NCI-H2107 treated with DMSO at 0.1 percent for 48 hours (cell line): ENCODE results near the gene CRYZ.
"Not testable (repeated sequence)": the region's sequence is repeated elsewhere in the genome, so short reads cannot be mapped to it uniquely, and the experiment has no call there.

Source experiments
- DNase-seq: peaks from one replicate; lab custom pipeline; 2025; ENCODE audit not compliant: unreplicated experiment; lab: John Stamatoyannopoulos, UW

Gene CRYZ, protein sequence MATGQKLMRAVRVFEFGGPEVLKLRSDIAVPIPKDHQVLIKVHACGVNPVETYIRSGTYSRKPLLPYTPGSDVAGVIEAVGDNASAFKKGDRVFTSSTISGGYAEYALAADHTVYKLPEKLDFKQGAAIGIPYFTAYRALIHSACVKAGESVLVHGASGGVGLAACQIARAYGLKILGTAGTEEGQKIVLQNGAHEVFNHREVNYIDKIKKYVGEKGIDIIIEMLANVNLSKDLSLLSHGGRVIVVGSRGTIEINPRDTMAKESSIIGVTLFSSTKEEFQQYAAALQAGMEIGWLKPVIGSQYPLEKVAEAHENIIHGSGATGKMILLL

DNA sequence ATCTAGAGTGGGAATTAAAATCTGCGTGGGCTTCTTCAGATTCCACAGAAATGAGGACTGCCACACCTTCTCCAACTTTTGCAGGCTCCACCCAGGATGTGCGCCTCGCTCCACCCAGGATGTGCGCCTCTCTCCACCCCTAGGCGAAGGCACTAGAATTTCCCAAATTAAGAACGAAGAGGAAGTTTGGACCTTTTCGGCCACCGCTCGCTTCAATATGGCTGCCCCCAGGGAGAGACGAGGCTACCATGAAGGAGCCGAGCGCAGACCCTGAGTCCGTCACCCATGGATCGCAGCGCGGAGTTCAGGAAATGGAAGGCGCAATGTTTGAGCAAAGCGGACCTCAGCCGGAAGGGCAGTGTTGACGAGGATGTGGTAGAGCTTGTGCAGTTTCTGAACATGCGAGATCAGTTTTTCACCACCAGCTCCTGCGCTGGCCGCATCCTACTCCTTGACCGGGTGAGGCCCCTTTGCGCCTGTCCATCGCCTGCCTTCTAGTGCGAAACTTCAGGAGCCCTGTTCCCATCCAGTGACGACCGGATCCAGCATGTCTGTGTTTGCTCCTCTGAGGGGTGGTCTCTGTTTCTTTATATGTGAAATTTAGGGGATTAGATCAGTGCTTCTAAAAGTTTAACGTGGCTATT lies at the start of gene CRYZ, which contains the start of gene TYW3:
Gene CRYZ, minus strand, starts transcription at position 91 of the 644 bp plus-strand sequence. CDS start 8,229 bp downstream, outside the sequence.
Gene TYW3, plus strand, starts transcription at position 193 of the 644 bp plus-strand sequence. Its CDS starts 93 bp downstream, at position 286.
- peak; percentile 94 for DNase-seq

DNA sequence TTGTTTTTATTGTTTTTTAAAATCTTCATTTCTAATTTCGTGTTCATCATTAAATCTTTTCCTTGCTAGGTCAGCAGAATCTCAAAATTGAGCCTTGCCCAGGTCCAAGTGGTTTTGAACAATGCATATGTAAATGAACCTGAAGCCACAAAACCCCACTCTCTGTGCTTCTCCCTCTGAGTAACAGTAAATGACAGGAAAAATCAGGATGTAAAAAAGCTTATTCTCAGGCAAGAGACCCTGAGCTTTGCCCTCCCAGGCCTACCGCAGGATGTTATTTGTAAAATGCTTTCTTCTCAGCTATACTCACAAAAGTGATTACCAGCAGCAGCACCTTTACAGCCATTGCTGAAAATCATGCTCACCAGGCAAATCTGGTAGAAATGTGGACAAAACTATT lies 47.7 kb upstream of the CRYZ start:
- DNase-seq, result no peak

DNA sequence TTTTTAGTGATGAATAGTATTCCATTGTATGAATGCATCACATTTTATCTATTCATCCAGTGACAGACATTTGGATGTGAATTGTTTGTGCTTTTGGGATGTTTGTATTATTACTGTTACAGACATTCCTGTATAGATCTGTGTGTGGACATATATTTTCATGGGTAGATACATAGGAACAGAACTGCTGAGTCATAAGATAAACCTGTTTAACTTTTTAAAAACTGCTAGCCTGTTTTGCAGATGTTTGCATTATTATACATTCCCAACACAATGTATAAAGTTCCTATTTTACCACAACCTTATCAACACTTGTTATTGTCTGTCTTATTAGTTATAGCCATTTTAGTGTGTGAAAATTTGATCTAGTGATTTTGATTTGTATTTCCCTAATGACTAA lies 46.9 kb upstream of the CRYZ start:
- no peak for DNase-seq

DNA sequence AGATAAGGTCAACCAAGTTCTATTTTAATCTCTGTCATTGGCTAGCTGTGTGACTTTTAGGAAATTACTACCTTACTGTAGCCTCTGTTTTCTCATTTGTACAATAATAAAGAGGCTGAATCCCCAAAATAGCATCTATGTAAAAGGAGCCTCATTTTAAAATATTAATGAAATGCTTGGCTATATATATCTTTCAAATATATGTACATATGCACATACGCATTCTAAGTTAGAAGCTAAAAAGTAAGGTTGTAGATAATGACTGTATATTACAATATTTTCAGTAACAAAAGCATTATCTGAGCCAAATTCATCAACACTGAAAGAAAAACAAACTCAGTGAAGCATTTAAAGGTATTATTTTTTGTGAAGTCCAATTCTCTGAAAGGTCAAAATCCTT lies 44.7 kb upstream of the CRYZ start:
- no peak for DNase-seq

DNA sequence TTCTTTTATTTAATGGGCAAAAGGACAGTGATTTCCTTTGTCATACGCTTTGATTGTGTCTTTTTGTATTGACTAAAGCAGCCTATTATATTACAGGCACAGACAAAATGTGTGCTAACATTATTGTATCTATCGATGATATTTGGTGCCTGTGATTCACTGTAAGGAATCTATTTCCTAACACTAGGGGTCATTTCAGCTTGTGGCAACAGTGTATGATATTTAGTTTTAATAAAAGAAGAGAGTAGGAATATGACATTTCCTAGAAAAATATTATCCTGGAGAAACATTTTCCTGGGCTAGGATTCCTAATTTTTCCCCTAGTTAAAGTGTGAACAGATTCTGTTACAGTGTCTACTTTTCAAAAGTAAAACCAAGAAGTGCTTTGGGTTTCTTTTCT lies 42.9 kb upstream of the CRYZ start:
- DNase-seq, result no peak

DNA sequence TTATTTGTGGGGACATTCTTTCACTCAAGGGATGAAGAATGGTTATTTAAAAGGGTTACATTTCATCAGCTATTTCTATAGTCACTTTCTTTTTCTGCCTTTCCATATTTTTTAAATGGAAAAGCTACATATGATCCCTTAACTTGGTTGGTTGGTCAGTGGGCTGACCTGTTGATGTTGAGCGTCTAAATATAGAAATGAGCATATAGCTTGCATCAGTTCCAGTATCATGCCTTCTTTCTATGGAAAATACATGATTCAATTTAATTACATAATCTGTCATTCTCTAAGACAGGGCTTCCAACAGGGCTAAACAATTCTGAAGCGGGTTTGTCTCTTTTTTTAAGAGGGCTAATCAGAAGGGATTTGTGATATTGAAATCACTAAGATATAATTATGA lies 40.7 kb upstream of the CRYZ start:
- DNase-seq, result no peak

DNA sequence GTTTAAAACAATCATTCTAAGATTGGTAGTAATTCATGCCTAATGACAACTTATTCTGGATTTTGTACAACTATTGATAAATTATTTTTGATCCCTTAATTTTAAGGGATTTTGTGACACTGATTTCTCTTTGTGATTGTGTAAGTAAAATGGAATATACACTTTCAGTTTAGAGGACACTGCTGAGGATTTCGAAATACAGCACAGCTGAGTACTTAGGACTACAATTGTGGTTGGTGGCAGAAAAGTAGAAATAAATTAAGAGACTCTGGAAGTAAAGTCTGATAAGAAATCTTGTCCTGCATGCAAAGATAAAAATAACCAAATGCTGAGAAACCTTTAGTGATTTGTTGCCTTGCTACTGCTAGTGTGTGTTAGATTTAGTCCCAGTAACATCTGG lies 40.1 kb upstream of the CRYZ start:
- DNase-seq, result no peak

DNA sequence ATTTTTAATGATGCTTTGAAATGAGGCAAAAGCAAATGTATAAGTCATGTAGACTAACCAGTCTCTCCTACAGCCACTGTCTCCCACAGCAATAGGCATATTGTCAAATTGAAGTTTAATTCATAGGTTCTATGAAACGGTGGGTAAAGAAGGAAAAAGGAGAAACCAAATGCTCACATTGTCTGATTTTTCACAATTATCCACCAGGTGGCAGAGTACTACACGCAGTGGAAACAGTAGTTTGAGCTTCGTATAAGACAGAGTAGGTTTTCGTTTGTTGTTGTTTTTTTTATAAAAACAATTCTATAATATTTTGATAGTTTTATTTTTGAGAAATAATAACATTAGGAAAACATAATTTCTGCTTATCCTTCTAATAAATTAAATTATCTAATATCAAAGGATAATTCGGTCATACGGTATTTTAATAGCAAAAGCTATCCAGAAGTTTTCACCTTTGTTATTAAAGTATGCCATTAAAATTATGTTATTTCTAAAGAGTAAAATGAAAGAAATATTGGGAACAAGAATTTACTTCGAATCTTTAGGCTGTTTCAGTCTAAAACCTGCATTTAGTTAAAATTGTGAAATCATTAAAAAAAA lies 39.2 kb upstream of the CRYZ start:
- peak; percentile 55 for DNase-seq

DNA sequence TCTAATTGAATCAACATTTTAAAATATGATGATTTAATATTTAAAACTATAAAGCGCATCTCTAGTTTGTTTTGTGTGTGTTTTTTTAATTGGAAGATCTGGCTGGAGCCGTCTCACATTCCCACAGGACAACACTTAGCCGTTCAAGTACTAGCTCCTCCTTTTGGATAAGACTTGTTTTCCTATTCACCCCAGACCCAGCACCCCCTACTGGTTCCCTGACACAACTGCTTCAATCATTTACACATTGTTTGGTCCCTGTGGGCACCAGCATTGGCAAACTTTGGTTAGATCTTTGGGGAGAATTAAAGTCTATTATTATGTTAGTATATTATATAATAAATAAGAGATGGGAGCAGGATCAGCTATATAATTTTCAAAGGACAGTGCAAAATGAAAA lies 34.6 kb upstream of the CRYZ start:
- DNase-seq, result no peak

DNA sequence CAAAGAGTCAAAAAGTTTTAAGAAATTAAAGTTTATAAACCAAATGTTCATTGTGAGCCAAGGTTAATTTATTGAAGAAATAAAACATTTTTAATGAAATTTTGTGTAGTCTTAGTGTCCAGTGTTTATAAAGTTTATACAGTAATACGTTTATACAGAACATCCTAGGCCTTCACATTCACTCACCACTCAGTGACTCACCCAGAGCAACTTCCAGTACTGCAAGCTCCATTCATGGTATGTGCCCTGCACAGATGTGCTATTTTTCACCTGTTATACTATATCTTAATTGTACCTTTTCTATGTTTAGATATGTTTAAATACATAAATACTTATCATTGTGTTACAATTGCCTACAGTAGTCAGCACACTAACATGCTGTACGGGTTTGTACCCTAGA lies 33.7 kb upstream of the CRYZ start:
- DNase-seq, result no peak

DNA sequence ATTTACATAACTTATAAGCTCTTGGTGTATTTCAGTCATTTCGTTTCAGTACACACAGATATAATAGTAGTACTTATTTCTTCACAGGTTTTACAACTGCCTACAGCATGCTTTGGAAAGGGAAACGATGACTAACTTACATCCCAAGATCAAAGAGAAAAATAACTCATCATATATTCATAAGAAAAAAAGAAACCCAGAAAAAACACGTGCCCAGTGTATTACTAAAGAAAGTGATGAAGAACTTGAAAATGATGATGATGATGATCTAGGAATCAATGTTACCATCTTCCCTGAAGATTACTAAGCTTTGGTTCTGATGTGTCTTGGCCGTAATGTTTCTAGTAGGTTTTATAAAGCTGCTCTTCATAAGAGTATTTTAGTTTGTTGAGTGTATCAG lies 31.0 kb upstream of the CRYZ start:
- no peak for DNase-seq

DNA sequence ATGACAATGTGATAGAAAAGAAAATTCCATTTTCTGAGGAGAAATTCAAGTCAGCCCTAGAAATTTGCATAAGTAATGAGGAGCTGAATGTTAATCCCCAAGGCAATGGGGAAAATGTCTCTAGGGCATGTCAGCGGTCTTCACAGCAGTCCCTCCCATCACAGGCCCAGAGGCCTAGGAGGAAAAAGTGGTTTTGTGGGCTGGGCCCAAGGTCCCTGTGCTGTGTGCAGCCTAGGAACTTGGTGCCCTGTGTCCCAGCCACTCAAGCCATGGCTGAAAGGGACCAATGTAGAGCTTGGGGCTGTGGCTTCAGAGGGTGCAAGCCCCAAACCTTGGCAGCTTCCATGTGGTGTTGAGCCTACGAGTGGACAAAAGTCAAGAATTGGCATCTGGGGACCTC lies 23.8 kb upstream of the CRYZ start:
- DNase-seq, result not testable (repeated sequence)

DNA sequence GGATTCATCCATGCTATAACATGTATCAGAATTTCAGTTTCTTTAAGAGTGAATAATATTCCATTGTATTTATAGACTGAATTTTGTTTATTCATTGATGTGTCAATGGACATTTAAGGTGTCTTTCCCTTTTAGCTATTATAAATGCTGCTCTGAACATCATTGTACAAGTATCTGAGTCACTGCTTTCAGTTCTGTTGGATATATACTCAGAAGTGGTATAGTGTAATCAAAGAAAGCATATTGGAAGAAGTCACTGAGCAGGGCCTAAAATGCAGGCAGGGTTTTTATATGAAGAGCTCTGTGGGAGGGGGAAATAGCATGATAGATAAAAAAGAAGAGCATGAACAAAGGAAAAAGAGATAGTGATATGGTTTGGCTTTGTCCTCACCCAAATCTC lies 22.6 kb upstream of the CRYZ start:
- DNase-seq, result no peak

DNA sequence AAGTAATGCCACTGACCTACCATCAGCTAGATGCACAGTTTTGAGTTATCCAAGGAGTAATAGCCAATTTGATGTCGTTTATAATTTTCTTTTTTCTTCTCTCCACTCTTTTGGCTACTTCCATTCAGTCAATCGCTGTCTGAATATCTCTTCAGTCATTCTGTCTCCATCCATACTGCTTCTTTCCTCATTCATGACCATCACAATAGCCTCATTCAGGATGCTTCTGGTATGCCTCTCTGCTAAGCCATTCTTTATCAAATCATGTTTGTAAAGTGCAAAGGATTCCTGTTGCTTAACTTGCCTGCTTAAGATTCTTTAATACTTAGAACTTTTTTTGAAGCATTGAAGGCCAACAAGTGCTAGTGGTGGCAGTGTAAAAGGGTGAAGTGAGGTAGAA lies 20.3 kb upstream of the CRYZ start:
- DNase-seq, result no peak

DNA sequence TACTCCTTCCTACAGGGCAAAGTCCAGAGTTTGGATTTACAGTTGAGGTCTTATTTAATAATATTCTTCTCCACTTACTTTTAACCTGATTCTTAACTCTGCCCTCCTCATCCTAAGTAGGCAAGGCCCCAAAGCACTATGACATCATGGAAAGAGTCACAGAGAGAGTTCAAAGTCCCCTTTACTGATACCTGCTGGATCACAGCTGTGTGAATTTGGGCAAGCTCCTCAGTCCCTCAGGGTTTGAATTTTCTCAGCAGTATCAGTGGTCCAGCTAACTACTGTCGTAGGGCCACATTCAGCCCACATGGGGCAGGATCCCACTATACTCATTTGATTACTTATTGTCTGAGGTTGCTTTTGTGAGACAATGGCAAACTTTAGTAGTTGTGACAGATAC lies 16.1 kb upstream of the CRYZ start:
- DNase-seq, result no peak

DNA sequence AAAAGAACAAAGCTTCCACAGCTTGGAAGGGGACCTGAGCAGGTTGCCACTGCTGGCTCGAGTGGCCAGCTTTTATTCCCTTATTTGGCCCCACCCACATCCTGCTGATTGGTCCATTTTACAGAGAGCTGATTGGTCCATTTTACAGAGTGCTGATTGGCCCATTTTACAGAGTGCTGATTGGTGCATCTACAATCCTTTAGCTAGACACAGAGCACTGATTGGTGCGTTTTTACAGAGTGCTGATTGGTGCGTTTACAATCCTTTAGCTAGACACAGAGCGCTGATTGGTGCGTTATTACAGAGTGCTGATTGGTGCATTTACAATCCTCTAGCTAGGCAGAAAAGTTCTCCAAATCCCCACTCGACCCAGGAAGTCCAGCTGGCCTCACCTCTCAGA lies 12.4 kb upstream of the CRYZ start:
- not testable (repeated sequence) for DNase-seq

DNA sequence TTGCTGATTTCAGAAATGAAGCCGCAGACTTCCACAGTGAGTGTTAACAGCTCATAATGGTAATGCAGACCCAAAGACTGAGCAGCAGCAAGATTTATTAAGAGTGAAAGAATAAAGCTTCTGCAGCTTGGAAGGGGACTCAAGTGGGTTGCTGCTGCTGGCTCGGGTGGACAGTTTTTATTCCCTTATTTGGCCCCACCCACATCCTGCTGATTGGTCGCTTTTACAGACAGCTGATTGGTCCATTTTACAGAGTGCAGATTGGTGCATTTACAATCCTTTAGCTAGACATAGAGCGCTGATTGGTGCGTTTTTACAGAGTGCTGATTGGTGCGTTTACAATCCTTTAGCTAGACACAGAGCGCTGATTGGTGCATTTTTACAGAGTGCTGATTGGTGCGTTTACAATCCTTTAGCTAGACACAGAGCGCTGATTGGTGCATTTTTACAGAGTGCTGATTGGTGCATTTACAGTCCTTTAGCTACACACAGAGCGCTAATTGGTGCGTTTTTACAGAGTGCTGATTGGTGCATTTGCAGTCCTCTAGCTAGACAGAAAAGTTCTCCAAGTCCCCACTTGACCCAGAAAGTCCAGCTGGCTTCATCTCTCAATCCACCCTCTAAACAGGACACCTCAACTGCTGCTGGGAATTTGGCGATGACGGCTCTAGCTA lies 7.6 kb upstream of the CRYZ start:
- not testable (repeated sequence) for DNase-seq

DNA sequence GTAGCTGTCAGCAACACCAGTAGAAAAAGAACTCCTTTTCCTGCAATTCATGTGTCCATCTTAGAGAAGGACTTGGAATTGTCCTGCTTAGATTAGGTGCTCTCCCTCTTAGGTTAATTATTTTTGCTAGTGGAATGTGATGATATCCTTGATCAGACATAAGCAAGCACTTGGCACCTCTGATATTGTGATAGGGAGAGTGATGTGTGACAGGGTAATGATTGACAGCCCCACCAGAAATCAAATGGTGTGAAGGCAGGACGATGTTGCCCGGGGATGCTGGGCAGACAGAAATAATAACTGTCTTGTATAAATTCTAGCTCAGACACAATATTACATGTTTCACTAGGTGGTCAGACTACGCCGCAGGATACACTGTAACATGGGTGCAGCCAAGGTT lies 4.5 kb upstream of the CRYZ start:
- DNase-seq, result no peak

DNA sequence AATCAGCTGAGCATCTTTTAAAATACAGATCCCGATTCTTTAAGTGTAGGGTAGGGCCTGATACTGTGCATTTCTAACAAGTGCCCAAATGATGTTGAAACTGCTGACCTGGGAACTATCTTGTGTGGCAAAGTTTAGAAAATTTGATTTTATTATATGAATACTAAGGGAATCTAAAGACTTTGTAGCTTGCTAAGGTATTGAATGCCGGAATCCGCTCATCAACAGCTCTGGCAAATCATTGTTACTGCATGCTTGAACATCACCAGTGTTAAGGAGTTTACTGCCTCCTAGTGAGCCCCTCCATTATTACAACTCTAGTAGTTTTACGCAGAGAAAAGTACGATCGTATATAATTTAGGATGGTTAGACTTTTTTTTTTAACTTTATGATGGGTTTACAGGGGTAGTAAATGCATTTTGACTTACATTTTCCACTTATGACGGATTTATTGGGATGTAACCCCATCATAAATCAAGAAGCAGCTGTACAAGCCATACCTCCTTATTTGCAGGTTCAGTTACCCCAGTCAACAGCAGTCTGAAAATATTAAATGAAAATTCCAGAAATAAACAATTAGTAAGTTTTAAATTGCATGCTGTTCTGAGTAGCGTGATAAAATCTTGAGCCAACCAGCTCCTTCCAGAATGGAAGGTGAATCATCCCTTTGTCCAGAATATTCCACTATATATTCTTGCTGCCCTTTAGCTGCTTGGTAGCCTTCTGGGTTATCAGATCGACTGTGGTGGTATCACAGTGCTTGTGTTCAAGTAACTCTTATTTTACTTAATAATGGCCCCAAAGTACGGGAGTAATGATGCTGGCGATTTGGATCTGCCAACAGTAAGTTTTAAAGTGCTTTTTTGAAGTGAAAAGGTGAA lies 994 bp upstream of the CRYZ start:
- peak; percentile 81 for DNase-seq

DNA sequence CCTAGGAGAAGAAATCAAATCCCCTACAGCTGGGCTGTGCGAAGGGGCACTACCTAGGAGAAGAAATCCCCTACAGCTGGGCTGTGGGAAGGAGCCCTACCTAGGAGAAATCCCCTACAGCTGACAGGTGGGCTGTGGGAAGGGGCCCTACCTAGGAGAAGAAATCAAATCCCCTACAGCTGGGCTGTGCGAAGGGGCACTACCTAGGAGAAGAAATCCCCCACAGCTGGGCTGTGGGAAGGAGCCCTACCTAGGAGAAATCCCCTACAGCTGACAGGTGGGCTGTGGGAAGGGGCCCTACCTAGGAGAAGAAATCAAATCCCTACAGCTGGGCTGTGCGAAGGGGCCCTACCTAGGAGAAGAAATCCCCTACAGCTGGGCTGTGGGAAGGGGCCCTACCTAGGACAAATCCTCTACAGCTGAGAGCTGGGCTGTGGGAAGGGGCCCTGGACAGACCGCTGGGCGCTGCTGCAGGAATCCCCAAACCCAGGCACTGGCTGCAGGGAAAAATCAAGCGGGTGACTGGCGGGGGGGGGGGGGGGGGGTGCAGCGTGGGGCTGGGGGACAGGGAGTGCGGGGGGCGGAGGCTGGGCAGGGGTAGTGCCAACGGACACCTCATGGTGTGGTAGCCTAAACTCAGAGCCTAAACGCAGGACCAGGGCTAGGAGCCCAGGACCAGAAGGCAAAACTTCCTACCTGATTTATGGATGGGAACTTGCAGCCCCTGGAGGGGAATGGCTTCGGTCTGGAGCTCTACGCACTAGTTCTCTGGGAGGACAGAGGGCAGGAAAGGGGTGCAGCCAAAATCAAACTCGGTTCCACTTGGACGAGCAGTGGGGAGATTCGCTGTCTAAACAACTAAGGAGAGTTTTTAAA lies 541 bp downstream of the CRYZ start:
- DNase-seq, result not testable (repeated sequence)
